Naive B cell (primary cell): ENCODE results near the gene NIPBL. TPM values are rescaled to one million over a fixed set of nuclear protein-coding genes. Genes with fewer than 3 reads are reported as not detected.
"Not testable (repeated sequence)": the region's sequence is repeated elsewhere in the genome, so short reads cannot be mapped to it uniquely, and the experiment has no call there.

ENCODE experiments used
- ATAC-seq, 2 donors: fragments of 150-1000 bp; cut with Tn5 transposase; 2 replicates each; pipeline ENCODE4 v1.10.0; 2021; ENCODE audit warnings: low read depth in 2 of 2, mild to moderate bottlenecking in 2 of 2, moderate library complexity in 2 of 2
- DNase-seq: peaks from one replicate; pipeline ENCODE4 v3.0.0; 2022
- H3K27ac Mint-ChIP-seq, 6 donors: one replicate each; pipeline ENCODE4 v1.8.0; 2020 to 2022; ENCODE audit warnings: mild to moderate bottlenecking in 6 of 6, mixed read lengths in 6 of 6, moderate library complexity in 5 of 6, inconsistent platforms in 2 of 6
- H3K27me3 Mint-ChIP-seq, 3 donors: one replicate each; pipeline ENCODE4 v1.8.0; 2021 to 2022; ENCODE audit warnings: mixed read lengths in 3 of 3, mild to moderate bottlenecking in 1 of 3
- H3K36me3 Mint-ChIP-seq, 2 donors: one replicate each; pipeline ENCODE4 v1.8.0; 2020 to 2022; ENCODE audit warnings: mixed read lengths in 2 of 2, inconsistent platforms in 1 of 2, mild to moderate bottlenecking in 1 of 2
- H3K4me1 Mint-ChIP-seq, 3 donors: one replicate each; pipeline ENCODE4 v1.8.0; 2020 to 2022; ENCODE audit warnings: mixed read lengths in 3 of 3, inconsistent platforms in 1 of 3, mild to moderate bottlenecking in 1 of 3, moderate library complexity in 1 of 3
- H3K4me3 Mint-ChIP-seq, 8 donors: one replicate each; pipeline ENCODE4 v1.8.0; 2020 to 2022; ENCODE audit warnings: mild to moderate bottlenecking in 8 of 8, mixed read lengths in 8 of 8, moderate library complexity in 8 of 8, inconsistent platforms in 2 of 8
- H3K9me3 Mint-ChIP-seq, 7 donors: one replicate each; pipeline ENCODE4 v1.8.0; 2020 to 2022; ENCODE audit warnings: mixed read lengths in 7 of 7, mild to moderate bottlenecking in 5 of 7, inconsistent platforms in 2 of 7, moderate library complexity in 1 of 7
- polyA plus RNA-seq, 6 donors: library from polyadenylated mRNA; unstranded; fragments of 300-500 nt; fragmentation: Illumina TruSeq; gene quantifications; one replicate each; pipeline ENCODE4 v1.2.3, GENCODE V29; 2021; ENCODE audit warnings: low read depth in 6 of 6

NIPBL gene, protein sequence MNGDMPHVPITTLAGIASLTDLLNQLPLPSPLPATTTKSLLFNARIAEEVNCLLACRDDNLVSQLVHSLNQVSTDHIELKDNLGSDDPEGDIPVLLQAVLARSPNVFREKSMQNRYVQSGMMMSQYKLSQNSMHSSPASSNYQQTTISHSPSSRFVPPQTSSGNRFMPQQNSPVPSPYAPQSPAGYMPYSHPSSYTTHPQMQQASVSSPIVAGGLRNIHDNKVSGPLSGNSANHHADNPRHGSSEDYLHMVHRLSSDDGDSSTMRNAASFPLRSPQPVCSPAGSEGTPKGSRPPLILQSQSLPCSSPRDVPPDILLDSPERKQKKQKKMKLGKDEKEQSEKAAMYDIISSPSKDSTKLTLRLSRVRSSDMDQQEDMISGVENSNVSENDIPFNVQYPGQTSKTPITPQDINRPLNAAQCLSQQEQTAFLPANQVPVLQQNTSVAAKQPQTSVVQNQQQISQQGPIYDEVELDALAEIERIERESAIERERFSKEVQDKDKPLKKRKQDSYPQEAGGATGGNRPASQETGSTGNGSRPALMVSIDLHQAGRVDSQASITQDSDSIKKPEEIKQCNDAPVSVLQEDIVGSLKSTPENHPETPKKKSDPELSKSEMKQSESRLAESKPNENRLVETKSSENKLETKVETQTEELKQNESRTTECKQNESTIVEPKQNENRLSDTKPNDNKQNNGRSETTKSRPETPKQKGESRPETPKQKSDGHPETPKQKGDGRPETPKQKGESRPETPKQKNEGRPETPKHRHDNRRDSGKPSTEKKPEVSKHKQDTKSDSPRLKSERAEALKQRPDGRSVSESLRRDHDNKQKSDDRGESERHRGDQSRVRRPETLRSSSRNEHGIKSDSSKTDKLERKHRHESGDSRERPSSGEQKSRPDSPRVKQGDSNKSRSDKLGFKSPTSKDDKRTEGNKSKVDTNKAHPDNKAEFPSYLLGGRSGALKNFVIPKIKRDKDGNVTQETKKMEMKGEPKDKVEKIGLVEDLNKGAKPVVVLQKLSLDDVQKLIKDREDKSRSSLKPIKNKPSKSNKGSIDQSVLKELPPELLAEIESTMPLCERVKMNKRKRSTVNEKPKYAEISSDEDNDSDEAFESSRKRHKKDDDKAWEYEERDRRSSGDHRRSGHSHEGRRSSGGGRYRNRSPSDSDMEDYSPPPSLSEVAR (N-terminal part only)
- 10 to 100 TPM in 5 of 6 donors, 1 to 10 TPM in 1; 8.8 to 47.4 (median 17.0) TPM for polyA plus RNA-seq

DNA sequence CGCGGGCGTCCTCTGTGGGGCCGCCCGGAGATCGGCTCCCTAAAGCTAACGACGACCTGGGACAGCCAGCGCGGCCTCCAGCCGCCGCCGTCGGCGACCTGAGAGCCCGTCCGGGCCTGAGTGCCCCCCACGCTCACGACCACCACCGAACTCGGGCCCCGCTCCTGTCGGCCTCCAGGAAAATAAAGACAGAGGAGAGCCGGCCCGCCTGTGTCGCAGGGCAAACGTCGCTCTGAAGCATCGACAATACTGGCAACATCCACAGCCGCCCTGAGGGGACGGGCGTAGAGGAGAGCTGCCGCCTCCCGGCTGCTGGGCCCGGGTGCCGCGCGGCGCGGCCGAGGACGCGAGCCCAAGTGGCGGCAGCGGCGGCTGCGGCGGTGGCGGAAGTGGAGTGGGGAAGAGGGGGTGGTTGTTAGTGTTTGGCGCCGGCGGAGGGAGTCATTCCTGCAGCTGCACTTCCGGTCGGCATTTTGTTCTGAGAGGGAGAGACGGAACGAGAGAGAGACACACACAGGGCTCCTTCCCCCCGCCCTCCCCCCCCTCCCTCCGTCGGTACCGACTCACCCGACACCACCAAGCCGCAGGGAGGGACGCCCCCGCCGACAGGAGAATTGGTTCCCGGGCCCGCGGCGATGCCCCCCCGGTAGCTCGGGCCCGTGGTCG, at the start of gene NIPBL:
TSS of gene NIPBL (plus strand) at position 471 of the 666 bp plus-strand sequence. CDS start 76,928 bp downstream, outside the sequence.
- peak; percentile 65 to 69 for ATAC-seq

DNA sequence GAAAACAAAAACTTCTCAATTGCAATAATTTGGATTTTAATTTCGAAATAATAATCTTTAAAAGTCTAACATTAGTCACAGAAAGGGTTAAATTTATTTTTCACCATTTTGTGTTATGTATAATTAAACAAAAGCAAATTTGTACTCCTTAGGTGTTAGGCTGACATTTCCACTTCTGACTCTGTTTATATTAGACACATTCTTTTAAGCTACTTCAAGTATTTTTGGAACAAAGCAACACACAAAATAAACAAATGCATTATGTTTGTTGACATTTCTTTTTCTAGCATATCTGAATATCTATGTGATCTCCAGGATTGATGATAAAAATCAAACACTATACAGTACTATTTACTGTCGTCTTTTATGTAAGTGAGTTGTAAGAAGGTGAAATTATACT, 44.3 kb upstream of the NIPBL start:
- H3K27me3 Mint-ChIP-seq: peaks cover 5 to 14% (median 7%) of the 10 kb centered on the region in 3 donors
- DNase-seq (no peak), ATAC-seq (no peak)
- H3K36me3 Mint-ChIP-seq: no peaks in the 10 kb centered on the region
- H3K4me1 Mint-ChIP-seq: peaks cover 0 to 3% (median 0%) of the 10 kb centered on the region in 3 donors
- no peak overlapping the region for H3K4me3 Mint-ChIP-seq
- H3K27ac Mint-ChIP-seq: no peak overlapping the region
- no peaks in the 10 kb centered on the region for H3K9me3 Mint-ChIP-seq

More for the DNA sequence above, at the start of gene NIPBL:
- Mint-ChIP-seq H3K27ac (peak within 1 kb of the TSS; percentile 95 to 98 (median 96)), H3K36me3 (no peaks in the 10 kb centered on the region), H3K9me3 (no peaks in the 10 kb centered on the region), H3K27me3 (no peaks in the 10 kb centered on the region), H3K4me1 (peaks cover 26 to 56% (median 40%) of the 10 kb centered on the region in 3 donors), H3K4me3 (peak within 1 kb of the TSS; percentile 92 to 97 (median 96))
- peak; percentile 88 for DNase-seq

DNA sequence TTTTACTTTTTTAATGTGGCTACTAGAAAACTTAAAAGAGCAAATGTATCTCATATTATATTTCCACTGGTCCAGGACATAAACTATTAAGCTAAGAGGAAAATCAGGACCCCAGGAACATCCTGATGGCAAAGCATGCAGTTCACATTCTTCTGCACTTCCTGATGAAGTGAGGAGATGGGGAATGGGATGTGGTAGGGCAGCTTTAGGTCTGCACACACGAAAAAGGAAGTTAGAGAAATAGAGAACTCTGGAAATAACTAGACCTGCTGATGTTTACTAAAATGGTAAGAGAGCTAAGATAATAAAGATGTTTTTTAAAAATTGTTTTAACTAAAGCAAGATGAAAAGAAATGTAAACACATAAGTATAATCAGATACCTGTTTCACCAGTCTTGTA, 39.7 kb upstream of the NIPBL start:
- Mint-ChIP-seq H3K4me3 (no peak overlapping the region), H3K4me1 (peaks cover 0 to 3% (median under 1%) of the 10 kb centered on the region in 3 donors), H3K27me3 (no peaks in the 10 kb centered on the region), H3K9me3 (peaks cover 0 to 2% (median 0%) of the 10 kb centered on the region in 7 donors), H3K27ac (no peak overlapping the region), H3K36me3 (no peaks in the 10 kb centered on the region)
- DNase-seq (no peak), ATAC-seq (no peak)

DNA sequence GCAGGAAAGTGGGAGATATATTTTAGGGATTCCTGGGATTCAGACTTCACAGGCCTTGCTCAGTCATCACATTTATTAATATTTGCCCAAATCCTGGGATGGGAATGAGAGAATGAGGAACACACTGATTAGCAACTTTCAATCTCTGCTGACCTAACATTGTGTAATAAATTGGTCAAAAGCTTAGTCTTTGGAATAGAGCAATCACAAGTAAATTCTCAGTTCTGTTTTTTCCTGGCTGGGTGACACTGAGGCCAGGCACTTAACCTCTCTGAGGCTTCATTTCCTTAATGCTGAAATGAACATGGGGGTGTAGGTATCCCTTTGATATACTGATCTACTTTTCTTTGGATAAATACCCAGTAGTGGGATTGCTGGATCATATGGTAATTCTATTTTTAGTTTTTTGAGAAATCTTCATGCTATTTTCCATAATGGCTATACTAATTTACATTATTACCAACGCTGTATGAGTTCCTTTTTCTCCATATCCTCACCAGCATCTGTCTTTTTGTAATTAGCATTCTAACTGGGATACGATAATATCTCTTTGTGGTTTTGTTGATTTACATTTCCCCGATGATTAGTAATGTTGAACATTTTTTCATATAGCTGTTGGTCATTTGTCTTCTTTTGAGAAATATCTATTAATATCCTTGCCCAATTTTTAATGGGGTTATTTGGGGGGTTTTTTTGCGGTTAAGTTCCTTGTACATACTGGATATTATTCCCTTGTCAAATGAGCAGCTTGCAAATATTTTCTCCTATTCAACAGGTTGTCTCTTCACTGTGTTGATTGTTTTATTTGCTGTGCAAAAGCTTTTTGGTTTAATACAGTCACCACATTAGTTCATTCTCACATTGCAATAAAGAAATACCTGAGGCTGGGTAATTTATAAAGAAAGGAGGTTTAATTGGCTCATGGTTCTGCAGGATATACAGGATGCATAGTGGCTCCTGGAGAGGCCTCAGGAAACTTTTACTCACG, 36.8 kb upstream of the NIPBL start:
- ATAC-seq (no peak), DNase-seq (no peak)
- H3K36me3 Mint-ChIP-seq: no peaks in the 10 kb centered on the region
- no peaks in the 10 kb centered on the region for H3K27me3 Mint-ChIP-seq
- H3K4me3 Mint-ChIP-seq: no peak overlapping the region
- H3K4me1 Mint-ChIP-seq: peaks cover 10 to 12% (median 11%) of the 10 kb centered on the region in 3 donors
- peaks cover 0 to 2% (median 0%) of the 10 kb centered on the region in 7 donors for H3K9me3 Mint-ChIP-seq
- no peak overlapping the region for H3K27ac Mint-ChIP-seq

DNA sequence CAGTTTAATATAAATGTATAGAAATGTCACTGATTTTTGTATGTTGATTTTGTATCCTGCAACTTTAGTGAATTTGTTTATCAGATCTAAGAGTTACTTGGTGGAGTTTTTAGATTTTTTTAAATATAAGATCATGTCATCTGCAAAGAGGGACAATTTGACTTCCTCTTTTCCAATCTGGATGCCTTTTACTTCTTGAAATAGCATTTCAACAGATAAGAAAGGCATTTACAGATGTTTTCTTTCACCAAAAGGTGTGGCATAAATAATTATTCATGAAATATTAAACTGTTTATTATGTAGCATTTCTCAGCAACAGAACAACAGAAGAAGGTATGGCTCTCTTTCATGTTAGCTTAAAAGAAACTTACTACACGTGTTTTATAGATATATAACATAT, 34.9 kb upstream of the NIPBL start:
- Mint-ChIP-seq H3K27ac (no peak overlapping the region), H3K9me3 (peaks cover 0 to 2% (median 0%) of the 10 kb centered on the region in 7 donors), H3K4me1 (peaks cover 11 to 16% (median 11%) of the 10 kb centered on the region in 3 donors), H3K4me3 (no peak overlapping the region), H3K27me3 (no peaks in the 10 kb centered on the region), H3K36me3 (no peaks in the 10 kb centered on the region)
- no peak for DNase-seq
- no peak for ATAC-seq

DNA sequence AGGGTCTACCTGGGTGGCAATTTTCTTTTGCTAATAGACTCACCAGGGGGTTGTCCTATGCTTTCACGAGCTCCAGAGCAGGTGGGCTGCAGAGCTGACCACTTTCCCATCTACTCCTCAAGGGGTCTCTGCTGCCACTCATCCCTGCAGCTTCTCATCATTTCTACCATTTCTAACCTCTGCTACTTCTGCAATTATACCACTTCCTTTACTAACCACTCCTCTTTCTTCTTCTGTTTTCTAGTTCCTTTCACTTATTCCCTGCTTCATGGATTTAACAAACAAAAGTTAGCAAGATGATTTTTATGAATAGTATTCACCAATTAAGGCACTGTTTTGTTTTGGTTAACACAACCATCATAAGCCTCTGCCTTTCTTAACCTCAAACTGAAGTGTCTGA, 34.5 kb upstream of the NIPBL start:
- H3K9me3 Mint-ChIP-seq: peaks cover 0 to 2% (median 0%) of the 10 kb centered on the region in 7 donors
- peaks cover 8 to 16% (median 11%) of the 10 kb centered on the region in 3 donors for H3K4me1 Mint-ChIP-seq
- H3K27me3 Mint-ChIP-seq: no peaks in the 10 kb centered on the region
- no peak for ATAC-seq
- peak overlapping the region in 1 of 8 donors; percentile 42 for H3K4me3 Mint-ChIP-seq
- no peak for DNase-seq
- H3K36me3 Mint-ChIP-seq: no peaks in the 10 kb centered on the region
- H3K27ac Mint-ChIP-seq: no peak overlapping the region

DNA sequence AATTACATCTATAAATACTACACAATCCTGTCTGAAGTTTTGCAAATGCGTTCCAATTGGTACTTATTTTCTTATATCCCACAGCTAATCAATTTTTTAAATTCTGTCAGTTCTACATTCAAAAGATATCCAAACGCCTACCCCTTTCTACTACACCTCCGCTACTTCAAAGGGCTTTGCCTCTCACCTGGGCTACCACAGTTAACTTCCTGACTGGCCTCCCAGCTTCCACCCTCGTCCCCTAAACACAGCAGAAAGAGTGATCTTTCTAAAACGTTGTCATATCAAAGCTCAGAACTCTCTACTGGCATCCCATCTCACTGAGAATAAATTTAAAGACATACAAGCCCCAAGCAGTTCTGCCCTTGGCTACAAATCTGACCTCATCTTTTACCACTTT, 32.3 kb upstream of the NIPBL start:
- DNase-seq (no peak), ATAC-seq (no peak)
- peaks cover 0 to 8% (median 0%) of the 10 kb centered on the region in 3 donors for H3K27me3 Mint-ChIP-seq
- H3K27ac Mint-ChIP-seq: no peak overlapping the region
- H3K4me1 Mint-ChIP-seq: peaks cover 8 to 16% (median 11%) of the 10 kb centered on the region in 3 donors
- H3K4me3 Mint-ChIP-seq: no peak overlapping the region
- no peaks in the 10 kb centered on the region for H3K36me3 Mint-ChIP-seq
- H3K9me3 Mint-ChIP-seq: peaks cover 0 to 2% (median 0%) of the 10 kb centered on the region in 7 donors

DNA sequence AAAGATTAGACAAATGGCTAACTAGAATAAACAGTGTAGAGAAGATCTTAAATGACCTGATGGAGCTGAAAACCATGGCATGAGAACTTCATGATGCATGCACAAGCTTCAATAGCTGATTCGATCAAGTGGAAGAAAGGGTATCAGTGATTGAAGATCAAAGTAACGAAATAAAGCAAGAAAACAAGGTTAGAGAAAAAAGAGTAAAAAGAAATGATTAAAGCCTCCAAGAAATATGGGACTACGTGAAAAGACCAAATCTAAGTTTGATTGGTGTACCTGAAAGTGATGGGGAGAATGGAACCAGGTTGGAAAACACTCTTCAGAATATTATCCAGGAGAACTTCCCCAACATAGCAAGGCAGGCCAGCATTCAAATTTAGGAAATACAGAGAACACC, 28.0 kb upstream of the NIPBL start:
- H3K9me3 Mint-ChIP-seq: peaks cover 0 to 10% (median 5%) of the 10 kb centered on the region in 7 donors
- not testable (repeated sequence) for H3K27me3 Mint-ChIP-seq, H3K4me3 Mint-ChIP-seq, H3K27ac Mint-ChIP-seq, H3K4me1 Mint-ChIP-seq, H3K36me3 Mint-ChIP-seq, DNase-seq, ATAC-seq

DNA sequence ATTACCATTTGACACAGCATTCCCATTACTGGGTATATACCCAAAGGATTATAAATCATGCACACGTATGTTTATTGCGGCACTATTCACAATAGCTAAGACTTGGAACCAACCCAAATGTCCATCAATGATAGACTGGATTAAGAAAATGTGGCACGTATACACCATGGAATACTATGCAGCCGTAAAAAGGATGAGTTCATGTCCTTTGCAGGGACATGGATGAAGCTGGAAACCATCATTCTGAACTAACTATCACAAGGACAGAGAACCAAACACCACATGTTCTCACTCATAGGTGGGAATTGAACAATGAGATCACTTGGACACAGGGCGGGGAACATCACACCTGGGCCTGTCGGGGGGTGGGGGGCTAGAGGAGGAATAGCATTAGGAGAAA, 23.7 kb upstream of the NIPBL start:
- not testable (repeated sequence) for H3K4me3 Mint-ChIP-seq, H3K27me3 Mint-ChIP-seq, H3K27ac Mint-ChIP-seq, ATAC-seq, H3K4me1 Mint-ChIP-seq, H3K36me3 Mint-ChIP-seq, DNase-seq
- H3K9me3 Mint-ChIP-seq: peaks cover 0 to 10% (median 5%) of the 10 kb centered on the region in 7 donors

DNA sequence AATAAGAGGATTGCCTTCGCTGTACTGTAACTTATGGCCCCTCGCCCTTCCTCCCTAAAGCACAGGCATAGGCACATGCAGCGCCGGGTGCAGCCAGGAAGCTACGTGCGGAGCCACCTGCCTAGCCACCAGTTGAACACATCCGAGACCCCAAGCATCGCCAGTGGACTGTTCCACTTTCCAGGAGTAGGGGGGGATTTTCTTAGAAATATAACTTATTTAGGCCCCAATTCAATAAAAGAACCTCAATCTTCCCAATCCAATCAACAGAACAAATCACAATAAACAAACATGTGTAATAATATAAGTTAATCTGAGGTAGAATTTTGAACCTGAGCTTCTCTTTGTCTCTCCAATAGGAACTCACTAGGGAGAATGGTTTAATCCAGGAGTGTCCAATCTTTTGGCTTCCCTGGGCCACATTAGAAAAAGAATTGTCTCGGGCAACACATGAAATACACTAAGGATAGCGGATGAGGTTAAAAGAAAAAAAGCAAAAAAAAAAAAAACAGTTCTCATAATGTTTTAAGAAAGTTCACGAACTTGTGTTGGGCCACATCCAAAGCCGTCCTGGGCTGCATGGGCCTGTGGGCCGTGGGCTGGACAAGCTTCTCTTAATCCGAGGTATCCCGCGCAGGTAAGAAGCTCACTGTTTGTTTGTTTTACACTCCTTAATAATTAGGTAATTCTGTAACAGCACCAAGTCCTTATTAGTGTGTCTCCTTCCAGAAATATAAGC, 22.0 kb upstream of the NIPBL start:
- ATAC-seq (no peak), DNase-seq (no peak)
- Mint-ChIP-seq H3K4me3 (no peak overlapping the region), H3K27me3 (peaks cover 0 to 8% (median 0%) of the 10 kb centered on the region in 3 donors), H3K36me3 (peaks cover 0 to 5% of the 10 kb centered on the region in 2 donors), H3K27ac (no peak overlapping the region), H3K4me1 (no peaks in the 10 kb centered on the region), H3K9me3 (peaks cover 0 to 10% (median 5%) of the 10 kb centered on the region in 7 donors)

DNA sequence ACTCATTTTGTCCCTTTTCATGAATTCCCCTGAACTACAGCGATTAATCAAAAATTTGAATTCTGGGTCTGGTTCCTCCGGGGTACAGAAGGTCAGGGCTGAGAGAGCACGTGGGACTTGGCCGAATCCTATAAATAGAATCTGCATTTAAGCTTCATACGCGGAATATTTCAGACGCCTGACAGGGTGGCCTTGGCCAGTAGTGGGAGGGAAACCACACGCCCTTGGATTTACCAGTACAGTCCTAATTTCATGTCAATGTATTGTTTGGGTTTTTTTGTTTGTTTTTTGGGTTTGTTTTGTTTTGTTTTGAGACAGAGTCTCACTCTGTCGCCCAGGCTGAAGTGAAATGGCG, 21.5 kb upstream of the NIPBL start:
- no peak for DNase-seq
- Mint-ChIP-seq H3K4me3 (peak overlapping the region in 1 of 8 donors; percentile 61), H3K36me3 (peaks cover 0 to 2% of the 10 kb centered on the region in 2 donors), H3K27ac (no peak overlapping the region), H3K4me1 (no peaks in the 10 kb centered on the region), H3K27me3 (peaks cover 0 to 8% (median 0%) of the 10 kb centered on the region in 3 donors), H3K9me3 (peaks cover 0 to 9% (median 5%) of the 10 kb centered on the region in 7 donors)
- ATAC-seq: no peak
